ENCODE data around the gene CCDC141. TPM values are rescaled to one million over a fixed set of nuclear protein-coding genes. Genes with fewer than 3 reads are reported as not detected.

The CCDC141 gene
- total and polyA plus RNA-seq, 2 experiments from 2014 or later, result 3.0 to 7.2 TPM

GRCh38 chr2:178999476-178999875, 50.5 kb downstream of the CCDC141 start:
- Histone ChIP-seq H3K4me2 (no peak overlapping the region), H3K36me3 (replicated peaks; ENCODE audit: insufficient read depth, low read depth) (no peaks in the 10 kb centered on the region), H3K9me2 (replicated peaks; ENCODE audit: insufficient read depth) (no peaks in the 10 kb centered on the region), H3K27me3 (no peaks in the 10 kb centered on the region), H3K9me3 (ENCODE audit: low read depth) (no peaks in the 10 kb centered on the region), H4K20me1 (ENCODE audit: insufficient read depth, poor library complexity, severe bottlenecking) (no peaks in the 10 kb centered on the region), H3K4me3 (no peak overlapping the region), H2AFZ (no peak overlapping the region), H3K79me2 (no peaks in the 10 kb centered on the region), H3K4me1 (ENCODE audit: insufficient read depth) (no peaks in the 10 kb centered on the region), H3K27ac (no peak overlapping the region)
- 84% methylated on average over 4 of the region's 4 CpGs for WGBS (ENCODE audit: low lambda C conversion rate, missing lambda C conversion rate)
- no peak for DNase-seq (ENCODE audit: low spot score)
- no peak for TF ChIP-seq EZH2phosphoT487 (IDR thresholded peaks at IDR 0.05; ENCODE audit: low read depth, severe bottlenecking, unreplicated experiment)
- TF ChIP-seq CTCF (IDR thresholded peaks at IDR 0.05; ENCODE audit: poor library complexity), result no peak
- no peak for TF ChIP-seq EZH2 (IDR thresholded peaks at IDR 0.05; ENCODE audit: borderline replicate concordance)

GRCh38 chr2:178998539-178998938, 51.4 kb downstream of the CCDC141 start:
- H3K4me2 ChIP-seq, result no peak overlapping the region
- no peaks in the 10 kb centered on the region for H3K36me3 ChIP-seq (replicated peaks; ENCODE audit: insufficient read depth, low read depth)
- no peaks in the 10 kb centered on the region for H3K4me1 ChIP-seq (ENCODE audit: insufficient read depth)
- no peak for DNase-seq (ENCODE audit: low spot score)
- no peaks in the 10 kb centered on the region for H3K9me2 ChIP-seq (replicated peaks; ENCODE audit: insufficient read depth)
- no peaks in the 10 kb centered on the region for H3K27me3 ChIP-seq
- WGBS (ENCODE audit: low lambda C conversion rate, missing lambda C conversion rate), result 98% methylated on average over 2 of the region's 2 CpGs
- H3K27ac ChIP-seq, result no peak overlapping the region
- H3K4me3 ChIP-seq, result no peak overlapping the region
- no peaks in the 10 kb centered on the region for H3K79me2 ChIP-seq
- H4K20me1 ChIP-seq (ENCODE audit: insufficient read depth, poor library complexity, severe bottlenecking), result no peaks in the 10 kb centered on the region
- TF ChIP-seq EZH2 (IDR thresholded peaks at IDR 0.05; ENCODE audit: borderline replicate concordance), result no peak
- no peak for TF ChIP-seq CTCF (IDR thresholded peaks at IDR 0.05; ENCODE audit: poor library complexity)
- no peak for TF ChIP-seq EZH2phosphoT487 (IDR thresholded peaks at IDR 0.05; ENCODE audit: low read depth, severe bottlenecking, unreplicated experiment)
- H2AFZ ChIP-seq, result no peak overlapping the region
- H3K9me3 ChIP-seq (ENCODE audit: low read depth), result no peaks in the 10 kb centered on the region

- no peaks in the 10 kb centered on the region for H3K9me2 ChIP-seq (replicated peaks; ENCODE audit: insufficient read depth)
- no peak for DNase-seq (ENCODE audit: low spot score)
- no peak overlapping the region for H3K27ac ChIP-seq
- H2AFZ ChIP-seq, result no peak overlapping the region
- H3K79me2 ChIP-seq, result no peaks in the 10 kb centered on the region
- no peaks in the 10 kb centered on the region for H3K9me3 ChIP-seq (ENCODE audit: low read depth)
- no peak overlapping the region for H3K4me3 ChIP-seq
- H3K27me3 ChIP-seq, result no peaks in the 10 kb centered on the region
- TF ChIP-seq CTCF (IDR thresholded peaks at IDR 0.05; ENCODE audit: poor library complexity), result no peak
- TF ChIP-seq EZH2 (IDR thresholded peaks at IDR 0.05; ENCODE audit: borderline replicate concordance), result no peak
- no peak for TF ChIP-seq EZH2phosphoT487 (IDR thresholded peaks at IDR 0.05; ENCODE audit: low read depth, severe bottlenecking, unreplicated experiment)
- H3K36me3 ChIP-seq (replicated peaks; ENCODE audit: insufficient read depth, low read depth), result no peaks in the 10 kb centered on the region
- 88% methylated on average over 2 of the region's 2 CpGs for WGBS (ENCODE audit: low lambda C conversion rate, missing lambda C conversion rate)
- no peak overlapping the region for H3K4me2 ChIP-seq
- no peaks in the 10 kb centered on the region for H4K20me1 ChIP-seq (ENCODE audit: insufficient read depth, poor library complexity, severe bottlenecking)
- H3K4me1 ChIP-seq (ENCODE audit: insufficient read depth), result no peaks in the 10 kb centered on the region
These were observed 52.5 kb downstream of the CCDC141 start for GRCh38 chr2:178997477-178997876.

GRCh38 chr2:178997067-178997466, 52.9 kb downstream of the CCDC141 start:
- H3K36me3 ChIP-seq (replicated peaks; ENCODE audit: insufficient read depth, low read depth), result no peaks in the 10 kb centered on the region
- H3K9me3 ChIP-seq (ENCODE audit: low read depth), result no peaks in the 10 kb centered on the region
- DNase-seq (ENCODE audit: low spot score), result no peak
- H3K4me3 ChIP-seq, result no peak overlapping the region
- 96% methylated on average over 1 of the region's 1 CpG for WGBS (ENCODE audit: low lambda C conversion rate, missing lambda C conversion rate)
- H3K79me2 ChIP-seq, result no peaks in the 10 kb centered on the region
- no peak overlapping the region for H2AFZ ChIP-seq
- H3K4me1 ChIP-seq (ENCODE audit: insufficient read depth), result no peaks in the 10 kb centered on the region
- TF ChIP-seq EZH2phosphoT487 (IDR thresholded peaks at IDR 0.05; ENCODE audit: low read depth, severe bottlenecking, unreplicated experiment), result no peak
- TF ChIP-seq CTCF (IDR thresholded peaks at IDR 0.05; ENCODE audit: poor library complexity), result no peak
- no peak for TF ChIP-seq EZH2 (IDR thresholded peaks at IDR 0.05; ENCODE audit: borderline replicate concordance)
- H3K27me3 ChIP-seq, result no peaks in the 10 kb centered on the region
- no peak overlapping the region for H3K4me2 ChIP-seq
- no peaks in the 10 kb centered on the region for H3K9me2 ChIP-seq (replicated peaks; ENCODE audit: insufficient read depth)
- H4K20me1 ChIP-seq (ENCODE audit: insufficient read depth, poor library complexity, severe bottlenecking), result no peaks in the 10 kb centered on the region
- H3K27ac ChIP-seq, result no peak overlapping the region

Data from hepatocyte (in vitro differentiated cells).